Ovary (tissue), 9 donors: ENCODE measurements around the gene SPARC. TPM values are rescaled to one million over a fixed set of nuclear protein-coding genes. Genes with fewer than 3 reads are reported as not detected.

Experiments
- DNase-seq, 5 donors: peaks; one replicate each; pipeline ENCODE4 v3.0.0-alpha.2; 2019 to 2020
- H3K27ac ChIP-seq, 2 donors: fragments of 200-600 bp; one replicate each; pipeline versions ENCODE4 v1.5.1 to v1.8.0; 2019 to 2022
- H3K27me3 ChIP-seq: fragments of 200-600 bp; one replicate; pipeline ENCODE4 v1.8.0; 2022
- H3K36me3 ChIP-seq: fragments of 200-600 bp; sonication (generic); one replicate; pipeline ENCODE4 v1.5.1; 2019
- H3K4me1 ChIP-seq: one replicate; pipeline ENCODE4 v1.8.1; 2013; ENCODE audit warnings: mild to moderate bottlenecking, moderate library complexity; ENCODE audit not compliant: insufficient read depth
- H3K4me3 ChIP-seq: fragments of 200-600 bp; sonication (generic); one replicate; pipeline ENCODE4 v1.5.1; 2017
- H3K9me3 ChIP-seq, 2 donors: fragments of 200-600 bp in 1 of 2; sonication (generic) in 1 of 2; one replicate each; pipeline versions ENCODE4 v1.5.1 to v1.8.1; 2013 to 2019; ENCODE audit warnings: mild to moderate bottlenecking in 1 of 2, moderate library complexity in 1 of 2
- CTCF ChIP-seq, 3 donors: fragments of 450-650 bp in 2 of 3; fragments of 200-600 bp in 1 of 3; IDR thresholded peaks; one replicate each; pipeline versions ENCODE4 v1.5.1 to v1.8.0; 2016 to 2022; ENCODE audit warnings: antibody characterized with exemption in 3 of 3, mild to moderate bottlenecking in 1 of 3
- EP300 ChIP-seq: sonication (generic); formaldehyde crosslinking; IDR thresholded peaks from one replicate; pipeline ENCODE4 v1.6.1; 2017; ENCODE audit warnings: antibody characterized with exemption
- POLR2A ChIP-seq: fragments of 450-650 bp; IDR thresholded peaks from one replicate; pipeline ENCODE4 v1.6.1; 2017; ENCODE audit warnings: antibody characterized with exemption, mild to moderate bottlenecking, moderate library complexity
- WGBS, 3 donors: extraction: QIAGEN DNeasy Blood & Tissue Kit in 1 of 3; methylation state at CpG; one replicate each; pipeline versions ENCODE4 v1.1.5 to v1.1.7; 2013 to 2017; 5-methylcytosine and 5-hydroxymethylcytosine counted together
- intact Hi-C, 4 donors: fragments of 100-400 bp; cut with DNase I; formaldehyde crosslinking; loops; one replicate each; pipeline versions ENCODE4 v1.11.0 to v1.15.1; 2022 to 2023
- polyA plus RNA-seq, 2 donors: library from polyadenylated mRNA; stranded (reverse); fragments of 200-250 nt in 1 of 2; fragments of 350-450 nt in 1 of 2; fragmentation: Illumina TruSeq in 1 of 2; extraction: RNeasy Lipid Tissue Mini Kit (QIAGEN cat#74804) in 1 of 2; gene quantifications; one replicate each; pipeline ENCODE4 v1.2.3, GENCODE V29; 2013 to 2014
- total RNA-seq, 7 donors: library from RNA; depleted of rRNA in 2 of 7; stranded (reverse); fragments of >200 nt in 2 of 7; fragmentation: NEBNext Ultra II Directional in 3 of 7; extraction: Animal tissue kit (Norgen Biotek cat#: 25700) in 3 of 7; gene quantifications; one replicate each; pipeline versions ENCODE4 v1.1.0 to v1.2.4, GENCODE V29; 2016 to 2023
- donor health status: DM: no; HTN: no; CAD: no; lungs with moderate emphysema.
- donor health status: DM: no; HTN: no; CAD: no.
- donor health status: Bipolar disorder and iron deficiency.
- donor health status: DM: yes; HTN: yes; CAD: no.
- donor health status: DM: no; HTN: no; CAD: no.
- donor health status: DM: yes; HTN: yes; CAD: no.

The SPARC gene
- total and polyA plus RNA-seq, 9 donors, result 220 to 2,564 (median 924) TPM

- intact Hi-C loops, result no loop called here
- WGBS, 3 donors, result 60 to 78% (median 65%) methylated on average over 8 of the region's 8 CpGs
- TF ChIP-seq POLR2A (no peak), CTCF (IDR thresholded peaks at IDR 0.05) (no peak), EP300 (no peak)
- DNase-seq, result no peak
- peaks cover 55% of the 10 kb centered on the region for H3K4me1 ChIP-seq
- peak overlapping the region; percentile 32 to 67 for H3K27ac ChIP-seq
- H3K9me3 ChIP-seq, result no peaks in the 10 kb centered on the region
- no peaks in the 10 kb centered on the region for H3K27me3 ChIP-seq
- H3K4me3 ChIP-seq, result no peak overlapping the region
- H3K36me3 ChIP-seq, result no peaks in the 10 kb centered on the region
These were observed 14.2 kb downstream of the SPARC start for GRCh38 chr5:151672516-151672915.

DNA sequence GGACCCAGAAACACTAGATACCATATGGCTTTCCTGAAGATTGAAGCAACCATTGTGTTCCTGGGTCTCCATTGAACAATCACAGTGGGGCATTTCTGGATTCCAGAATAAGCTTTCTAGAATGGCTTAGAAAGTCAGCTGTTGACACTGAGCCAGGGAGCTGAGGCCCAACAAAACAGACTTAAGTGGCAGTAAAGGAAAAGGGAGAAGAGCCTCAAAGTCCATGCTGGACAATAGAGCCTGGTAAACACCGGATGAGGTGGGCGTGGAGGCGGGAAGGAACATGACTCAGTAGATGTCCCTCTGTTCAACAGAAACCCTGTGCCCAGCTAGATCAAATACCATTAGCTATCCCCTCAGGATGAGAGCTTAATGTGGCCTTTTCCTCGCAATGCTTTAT, 14.8 kb downstream of the SPARC start:
- no peaks in the 10 kb centered on the region for H3K36me3 ChIP-seq
- H3K4me1 ChIP-seq, result peaks cover 50% of the 10 kb centered on the region
- H3K27ac ChIP-seq, result peak overlapping the region; percentile 32 to 67
- whole genome bisulfite sequencing, 3 donors, result 43 to 69% (median 60%) methylated on average over 4 of the region's 4 CpGs
- intact Hi-C loops, result no loop called here
- no peaks in the 10 kb centered on the region for H3K9me3 ChIP-seq
- no peak for DNase-seq
- no peak overlapping the region for H3K4me3 ChIP-seq
- H3K27me3 ChIP-seq, result no peaks in the 10 kb centered on the region
- TF ChIP-seq CTCF (IDR thresholded peaks at IDR 0.05) (no peak), POLR2A (no peak), EP300 (no peak)

DNA sequence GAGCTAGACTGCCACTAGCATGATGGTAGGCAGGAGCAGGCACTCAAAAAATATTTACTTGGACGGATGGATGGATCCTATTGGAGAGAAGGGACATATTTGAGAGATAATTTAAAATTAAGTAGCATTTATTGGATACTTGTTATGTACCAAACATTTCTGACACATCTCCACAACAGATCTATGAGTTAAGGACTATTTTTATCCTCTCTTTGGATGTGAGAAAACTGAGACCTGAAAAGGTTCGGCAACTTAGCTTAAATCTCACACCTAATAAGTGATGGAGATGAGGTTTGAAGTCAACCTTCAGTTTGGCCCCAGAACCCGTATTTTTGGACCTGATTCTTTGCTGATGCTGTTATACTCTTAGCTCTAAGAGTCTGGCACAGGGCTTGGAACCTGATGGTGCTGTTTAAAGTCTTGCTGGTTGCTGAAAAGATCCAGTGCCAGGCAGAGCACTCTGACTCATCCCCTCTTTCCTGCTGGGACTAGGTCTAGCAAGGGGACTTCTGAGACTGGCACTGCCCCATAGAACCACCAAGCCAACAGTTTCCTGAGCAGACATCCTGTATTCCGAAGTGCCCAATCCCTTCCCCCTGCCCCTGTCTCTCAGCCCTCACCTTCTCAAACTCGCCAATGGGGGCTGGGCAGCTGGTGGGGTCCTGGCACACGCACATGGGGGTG, 15.6 kb downstream of the SPARC start:
- intact Hi-C loops, result no loop called here
- 29 to 38% (median 35%) methylated on average over 6 of the region's 6 CpGs for WGBS, 3 donors
- no peak for DNase-seq
- no peaks in the 10 kb centered on the region for H3K27me3 ChIP-seq
- H3K27ac ChIP-seq, result peak overlapping the region; percentile 32 to 67
- H3K36me3 ChIP-seq, result no peaks in the 10 kb centered on the region
- no peak for TF ChIP-seq POLR2A
- no peak for TF ChIP-seq EP300
- no peak for TF ChIP-seq CTCF (IDR thresholded peaks at IDR 0.05)
- H3K4me1 ChIP-seq, result peaks cover 47% of the 10 kb centered on the region
- H3K9me3 ChIP-seq, result no peaks in the 10 kb centered on the region
- no peak overlapping the region for H3K4me3 ChIP-seq

DNA sequence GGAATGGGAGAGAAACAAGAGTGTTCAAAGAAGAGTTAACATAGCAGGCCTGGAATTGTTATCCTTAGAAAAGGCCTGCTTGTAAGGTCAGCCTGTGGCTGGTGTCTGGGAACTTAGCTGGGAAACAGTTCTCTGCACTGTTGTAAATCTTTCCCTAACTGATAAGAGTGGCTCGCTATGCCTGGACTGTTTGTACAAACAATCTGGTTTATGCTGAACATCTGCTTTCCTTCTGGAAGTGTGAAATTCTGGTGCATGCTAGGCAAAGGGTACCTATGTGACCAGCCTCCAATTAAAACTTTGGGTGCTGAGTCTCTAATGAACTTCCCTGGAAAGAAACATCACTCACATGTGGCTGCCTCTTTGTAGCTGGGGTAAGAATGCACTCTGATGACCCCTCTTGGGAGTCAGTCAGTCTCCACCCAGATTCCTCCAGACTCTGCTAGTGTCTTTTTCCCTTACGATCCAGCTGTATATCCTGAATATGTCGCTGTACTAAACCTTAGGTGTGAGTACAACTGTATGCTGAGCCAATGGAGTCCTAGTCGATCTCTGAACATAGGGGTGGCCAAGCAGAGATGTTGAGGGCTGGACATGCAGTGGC, 16.5 kb downstream of the SPARC start:
- no peak overlapping the region for H3K4me3 ChIP-seq
- no peak for TF ChIP-seq EP300
- no peak for TF ChIP-seq CTCF (IDR thresholded peaks at IDR 0.05)
- no peak for TF ChIP-seq POLR2A
- 3 to 6% (median 4%) methylated on average over 4 of the region's 4 CpGs for WGBS, 3 donors
- peak in 1 of 5 donors; percentile 59 for DNase-seq
- no peaks in the 10 kb centered on the region for H3K9me3 ChIP-seq
- no peaks in the 10 kb centered on the region for H3K36me3 ChIP-seq
- H3K27ac ChIP-seq, result peak overlapping the region; percentile 18 to 67
- H3K27me3 ChIP-seq, result no peaks in the 10 kb centered on the region
- intact Hi-C loops, result no loop called here
- H3K4me1 ChIP-seq, result peaks cover 51% of the 10 kb centered on the region
